HG03442 (cell line): ENCODE measurements around the gene CPPED1.

Source experiments
- ATAC-seq: cut with Tn5 transposase; IDR thresholded peaks from one replicate; pipeline ENCODE4 v1.9.1; 2021; ENCODE audit warnings: mild to moderate bottlenecking, moderate library complexity; ENCODE audit not compliant: unreplicated experiment

The CPPED1 gene

GRCh38 chr16:12688951-12689850 lies 114.5 kb downstream of the CPPED1 start:
- no peak for ATAC-seq

- no peak for ATAC-seq
These were observed 117.9 kb downstream of the CPPED1 start for GRCh38 chr16:12685806-12686205.

GRCh38 chr16:12682432-12683165 lies 121.1 kb downstream of the CPPED1 start:
- no peak for ATAC-seq

GRCh38 chr16:12681653-12682052 lies 122.0 kb downstream of the CPPED1 start:
- ATAC-seq = no peak

- ATAC-seq = no peak
These were observed 123.2 kb downstream of the CPPED1 start for GRCh38 chr16:12680531-12680930.

GRCh38 chr16:12679660-12680272 lies 123.9 kb downstream of the CPPED1 start:
- ATAC-seq = no peak

GRCh38 chr16:12678983-12679382 lies 124.7 kb downstream of the CPPED1 start:
- ATAC-seq = no peak

GRCh38 chr16:12677502-12677901 lies 126.2 kb downstream of the CPPED1 start:
- no peak for ATAC-seq

GRCh38 chr16:12675852-12676251 lies 127.8 kb downstream of the CPPED1 start:
- ATAC-seq = no peak

GRCh38 chr16:12675046-12675445 lies 128.6 kb downstream of the CPPED1 start:
- no peak for ATAC-seq

GRCh38 chr16:12674524-12674923 lies 129.2 kb downstream of the CPPED1 start:
- ATAC-seq = no peak

- no peak for ATAC-seq
These were observed 129.6 kb downstream of the CPPED1 start for GRCh38 chr16:12674071-12674470.

GRCh38 chr16:12673466-12673865 lies 130.2 kb downstream of the CPPED1 start:
- no peak for ATAC-seq

- ATAC-seq = no peak
These were observed 130.7 kb downstream of the CPPED1 start for GRCh38 chr16:12672986-12673385.

- ATAC-seq = no peak
These were observed 133.8 kb downstream of the CPPED1 start for GRCh38 chr16:12669908-12670307.

- ATAC-seq = no peak
These were observed 135.8 kb downstream of the CPPED1 start for GRCh38 chr16:12667909-12668308.

- ATAC-seq = no peak
These were observed 139.4 kb downstream of the CPPED1 start for GRCh38 chr16:12664164-12664733.

GRCh38 chr16:12661656-12662172 lies 142.0 kb downstream of the CPPED1 start:
- ATAC-seq = no peak

- no peak for ATAC-seq
These were observed 143.8 kb downstream of the CPPED1 start for GRCh38 chr16:12659871-12660270.

GRCh38 chr16:12658506-12658905 lies 145.2 kb downstream of the CPPED1 start:
- ATAC-seq = no peak

- ATAC-seq = no peak
These were observed 148.2 kb downstream of the CPPED1 start for GRCh38 chr16:12655537-12655936.
